HCT116 (cell line): ENCODE data around the gene ZBTB37.

Source experiments
- CTCF ChIP-seq, 3 experiments: fragments of 200-600 bp in 1 of 3; sonication (generic) in 1 of 3; IDR thresholded peaks in 2 of 3; conservative IDR thresholded peaks in 1 of 3; 2 replicates each; pipeline ENCODE4 v1.5.1; 2012 to 2017; ENCODE audit warnings: low read depth in 2 of 3, low read length in 2 of 3, antibody characterized with exemption in 1 of 3, borderline replicate concordance in 1 of 3, control low read depth in 1 of 3, mild to moderate bottlenecking in 1 of 3, mixed read lengths in 1 of 3, mixed run types in 1 of 3, moderate library complexity in 1 of 3; ENCODE audit not compliant: insufficient read depth in 1 of 3
- EZH2phosphoT487 ChIP-seq: fragments of 200-600 bp; IDR thresholded peaks from 2 replicates; pipeline ENCODE4 v1.6.1; 2018; ENCODE audit warnings: antibody characterized with exemption, borderline replicate concordance
- POLR2A ChIP-seq: IDR thresholded peaks from 2 replicates; pipeline ENCODE4 v1.7.0; 2011; ENCODE audit warnings: borderline replicate concordance; ENCODE audit not compliant: insufficient read depth, insufficient read length; ENCODE audit errors: extremely low read depth
- POLR2AphosphoS5 ChIP-seq: IDR thresholded peaks from 2 replicates; pipeline ENCODE4 v1.6.1; 2011; ENCODE audit warnings: mild to moderate bottlenecking, low read depth, low read length, moderate library complexity
- RAD21 ChIP-seq: IDR thresholded peaks from 2 replicates; pipeline ENCODE4 v1.6.1; 2012; ENCODE audit warnings: low read depth, mild to moderate bottlenecking
- YY1 ChIP-seq: IDR thresholded peaks from 2 replicates; pipeline ENCODE4 v1.6.1; 2011; ENCODE audit warnings: low read length, low read depth, moderate library complexity, mild to moderate bottlenecking; ENCODE audit not compliant: insufficient replicate concordance; ENCODE audit errors: extremely low read depth
- TF ChIP-seq, protein P1 (sequence below): IDR thresholded peaks from 2 replicates; pipeline ENCODE4 v1.6.1; 2012; ENCODE audit warnings: low read depth

- no peak for TF ChIP-seq CTCF (IDR thresholded peaks at IDR 0.05 in 2 of 3, conservative IDR thresholded peaks at IDR 0.05 in 1 of 3; ENCODE audit: borderline replicate concordance in 1 of 3, insufficient read depth in 1 of 3, low read depth in 2 of 3, low read length in 2 of 3)
- TF ChIP-seq YY1, result no peak
- TF ChIP-seq POLR2AphosphoS5, result no peak
- no peak for TF ChIP-seq RAD21
- no peak for TF ChIP-seq EZH2phosphoT487
- no peak for TF ChIP-seq POLR2A
- TF ChIP-seq, protein P1, sequence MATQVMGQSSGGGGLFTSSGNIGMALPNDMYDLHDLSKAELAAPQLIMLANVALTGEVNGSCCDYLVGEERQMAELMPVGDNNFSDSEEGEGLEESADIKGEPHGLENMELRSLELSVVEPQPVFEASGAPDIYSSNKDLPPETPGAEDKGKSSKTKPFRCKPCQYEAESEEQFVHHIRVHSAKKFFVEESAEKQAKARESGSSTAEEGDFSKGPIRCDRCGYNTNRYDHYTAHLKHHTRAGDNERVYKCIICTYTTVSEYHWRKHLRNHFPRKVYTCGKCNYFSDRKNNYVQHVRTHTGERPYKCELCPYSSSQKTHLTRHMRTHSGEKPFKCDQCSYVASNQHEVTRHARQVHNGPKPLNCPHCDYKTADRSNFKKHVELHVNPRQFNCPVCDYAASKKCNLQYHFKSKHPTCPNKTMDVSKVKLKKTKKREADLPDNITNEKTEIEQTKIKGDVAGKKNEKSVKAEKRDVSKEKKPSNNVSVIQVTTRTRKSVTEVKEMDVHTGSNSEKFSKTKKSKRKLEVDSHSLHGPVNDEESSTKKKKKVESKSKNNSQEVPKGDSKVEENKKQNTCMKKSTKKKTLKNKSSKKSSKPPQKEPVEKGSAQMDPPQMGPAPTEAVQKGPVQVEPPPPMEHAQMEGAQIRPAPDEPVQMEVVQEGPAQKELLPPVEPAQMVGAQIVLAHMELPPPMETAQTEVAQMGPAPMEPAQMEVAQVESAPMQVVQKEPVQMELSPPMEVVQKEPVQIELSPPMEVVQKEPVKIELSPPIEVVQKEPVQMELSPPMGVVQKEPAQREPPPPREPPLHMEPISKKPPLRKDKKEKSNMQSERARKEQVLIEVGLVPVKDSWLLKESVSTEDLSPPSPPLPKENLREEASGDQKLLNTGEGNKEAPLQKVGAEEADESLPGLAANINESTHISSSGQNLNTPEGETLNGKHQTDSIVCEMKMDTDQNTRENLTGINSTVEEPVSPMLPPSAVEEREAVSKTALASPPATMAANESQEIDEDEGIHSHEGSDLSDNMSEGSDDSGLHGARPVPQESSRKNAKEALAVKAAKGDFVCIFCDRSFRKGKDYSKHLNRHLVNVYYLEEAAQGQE, result no peak
Observed at GRCh38 chr1:173856903-173857302, 11.3 kb upstream of the ZBTB37 start.
